HG02588 (cell line): Measurements from ENCODE around the gene ALPK1.
"Not testable (repeated sequence)": the region's sequence is repeated elsewhere in the genome, so short reads cannot be mapped to it uniquely, and the experiment has no call there.

Experiments
- ATAC-seq: cut with Tn5 transposase; IDR thresholded peaks from one replicate; pipeline ENCODE4 v1.9.1; 2021; ENCODE audit warnings: mild to moderate bottlenecking, moderate library complexity; ENCODE audit not compliant: unreplicated experiment

ALPK1 gene

DNA sequence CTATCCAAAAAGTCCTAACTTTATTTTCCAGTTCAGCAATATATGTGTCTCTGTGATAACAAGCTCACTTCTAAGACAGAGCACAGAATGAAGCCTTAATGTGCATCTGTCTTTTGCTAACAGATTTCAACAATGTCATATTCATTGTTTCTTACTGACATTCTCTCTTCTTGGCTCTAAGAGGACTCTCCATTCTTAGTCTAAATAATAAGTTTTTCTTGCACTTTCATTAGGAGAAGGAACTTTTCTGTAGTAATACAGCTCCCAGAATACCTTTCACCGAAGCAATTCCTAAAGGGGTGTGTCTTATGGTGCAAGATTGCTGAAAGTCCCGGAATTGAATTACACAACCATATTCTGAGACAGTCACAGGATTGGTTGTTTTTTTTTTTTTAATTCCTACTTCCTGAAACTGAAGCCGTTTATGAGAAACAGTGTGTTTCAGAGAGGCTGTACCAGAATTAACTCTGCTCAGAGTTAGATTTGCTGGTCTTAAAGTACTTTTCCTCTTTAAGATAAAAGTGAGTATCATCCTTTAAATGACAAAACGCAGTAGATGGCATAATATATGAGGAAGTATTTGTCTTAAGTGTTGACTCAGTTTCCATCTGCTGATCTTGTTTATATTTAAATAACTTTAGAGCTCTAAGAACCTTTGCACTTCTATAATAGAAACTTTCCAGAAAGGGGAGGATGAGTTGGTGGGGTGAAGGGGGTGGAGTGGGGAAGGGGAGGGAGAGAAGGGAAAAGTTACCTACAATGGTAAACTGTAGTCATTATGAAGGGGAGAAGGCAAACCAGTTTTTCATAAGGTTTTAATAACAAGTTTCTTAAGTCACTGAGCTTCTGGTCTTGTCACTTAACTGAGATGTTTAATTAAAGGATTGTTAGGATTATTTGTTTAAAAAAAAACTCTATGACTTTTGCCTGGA lies at the start of gene ALPK1:
Gene ALPK1, plus strand, starts transcription at position 421 of the 932 bp plus-strand sequence.
- peak; percentile 85 for ATAC-seq

- no peak for ATAC-seq
Observed at GRCh38 chr4:112251019-112251643, 46.0 kb upstream of the ALPK1 start.

DNA sequence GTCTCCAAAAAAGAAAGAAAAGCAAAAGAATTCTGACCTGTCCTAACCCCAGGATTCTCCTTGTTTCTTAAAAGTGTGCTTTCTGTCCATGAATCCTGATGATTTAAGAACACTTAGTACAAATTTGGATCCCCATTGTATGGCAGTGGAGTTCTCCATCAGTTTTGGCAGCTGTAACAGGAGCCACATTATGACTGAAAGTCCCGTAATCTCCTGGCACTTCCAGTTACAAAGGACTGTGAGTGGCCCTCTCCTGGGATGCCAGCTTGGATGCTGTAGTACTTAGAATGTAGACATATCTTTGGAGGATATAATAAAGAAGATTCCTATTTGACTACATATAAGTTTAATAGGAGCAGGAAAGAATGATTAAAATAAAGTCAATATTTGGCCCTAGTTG lies 44.9 kb upstream of the ALPK1 start:
- no peak for ATAC-seq

- ATAC-seq, result peak; percentile 83
Observed at GRCh38 chr4:112253382-112254000, 43.7 kb upstream of the ALPK1 start.

GRCh38 chr4:112257098-112257497 lies 40.1 kb upstream of the ALPK1 start:
- ATAC-seq, result no peak

- no peak for ATAC-seq
Observed at GRCh38 chr4:112266823-112267222, 30.3 kb upstream of the ALPK1 start.

GRCh38 chr4:112270051-112270450 lies 27.1 kb upstream of the ALPK1 start:
- ATAC-seq, result no peak

DNA sequence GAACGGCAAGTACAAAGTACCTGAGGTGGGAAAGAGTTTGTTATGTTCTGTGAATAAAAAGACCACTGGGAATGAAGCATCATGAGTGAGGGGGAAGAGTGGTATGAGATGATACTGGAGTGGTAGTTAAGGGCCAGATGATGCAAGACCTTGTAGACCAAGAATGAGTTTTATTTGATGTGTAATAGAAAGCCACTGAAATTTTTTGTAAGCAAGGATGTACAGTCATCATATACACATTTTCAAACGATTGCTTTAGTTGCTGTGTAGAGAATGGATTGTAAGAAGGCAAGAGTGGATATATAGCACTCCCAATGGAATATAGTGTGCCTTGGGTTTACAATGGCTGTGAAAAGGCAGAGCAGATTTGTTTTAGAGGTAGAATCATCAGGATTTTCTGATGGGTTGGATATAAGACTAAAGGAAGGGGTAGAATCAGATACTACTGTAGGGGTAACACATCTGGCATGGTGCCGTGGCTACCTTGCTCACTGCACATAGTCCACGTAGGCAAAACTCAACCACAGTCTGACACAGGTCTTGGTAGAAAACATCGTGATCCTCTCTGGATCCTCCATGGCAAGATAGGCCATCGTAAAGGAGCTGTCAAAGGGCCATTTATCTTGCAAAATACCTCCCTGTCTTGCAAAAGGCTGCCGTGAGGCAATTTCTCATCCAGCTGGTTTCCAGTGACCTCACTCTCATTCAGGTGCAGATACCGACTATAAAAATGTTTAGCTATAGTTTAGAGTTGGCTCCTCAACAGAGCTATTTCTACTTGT lies 26.3 kb upstream of the ALPK1 start:
- ATAC-seq, result no peak

DNA sequence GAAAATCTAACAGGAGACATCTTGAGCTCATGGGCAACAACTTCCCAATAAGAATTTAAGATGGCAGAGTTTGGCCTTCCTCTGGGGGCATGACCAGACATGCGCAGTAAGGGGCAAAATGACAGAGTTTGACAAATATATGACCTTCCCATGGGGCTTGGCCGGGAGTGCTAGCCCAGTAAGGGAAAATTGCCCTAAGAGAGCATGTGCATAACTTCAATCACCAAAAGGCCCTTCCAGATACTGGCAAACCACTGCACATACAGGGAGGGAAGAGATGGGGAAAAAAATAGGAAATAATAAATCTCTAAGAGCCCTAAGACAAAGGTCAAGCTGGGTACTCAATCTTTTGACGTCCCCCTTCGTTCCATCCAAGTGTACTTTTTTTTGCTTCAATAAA lies 24.9 kb upstream of the ALPK1 start:
- ATAC-seq, result no peak

- ATAC-seq, result no peak
Observed at GRCh38 chr4:112274959-112275358, 22.2 kb upstream of the ALPK1 start.

- no peak for ATAC-seq
Observed at GRCh38 chr4:112276113-112276512, 21.1 kb upstream of the ALPK1 start.

DNA sequence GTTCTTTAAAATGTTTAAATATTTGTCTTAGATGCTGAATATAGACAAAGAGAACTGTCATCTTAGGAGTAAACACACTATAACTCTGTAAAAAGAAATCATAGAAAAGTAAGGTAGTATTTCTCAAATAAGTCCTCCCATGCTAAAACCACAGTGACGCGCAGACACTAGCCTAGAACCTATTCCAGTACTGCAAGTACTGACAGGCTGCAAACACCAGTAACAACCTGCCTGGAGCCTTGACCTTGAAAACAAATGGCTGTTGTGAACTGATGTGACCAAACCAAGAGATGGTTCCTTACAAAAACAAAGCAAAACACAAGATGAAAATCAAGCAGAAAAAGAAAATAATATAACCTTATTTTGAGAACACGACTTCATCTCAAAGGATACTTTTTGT lies 19.9 kb upstream of the ALPK1 start:
- no peak for ATAC-seq

- ATAC-seq, result no peak
Observed at GRCh38 chr4:112277705-112278448, 19.3 kb upstream of the ALPK1 start.

DNA sequence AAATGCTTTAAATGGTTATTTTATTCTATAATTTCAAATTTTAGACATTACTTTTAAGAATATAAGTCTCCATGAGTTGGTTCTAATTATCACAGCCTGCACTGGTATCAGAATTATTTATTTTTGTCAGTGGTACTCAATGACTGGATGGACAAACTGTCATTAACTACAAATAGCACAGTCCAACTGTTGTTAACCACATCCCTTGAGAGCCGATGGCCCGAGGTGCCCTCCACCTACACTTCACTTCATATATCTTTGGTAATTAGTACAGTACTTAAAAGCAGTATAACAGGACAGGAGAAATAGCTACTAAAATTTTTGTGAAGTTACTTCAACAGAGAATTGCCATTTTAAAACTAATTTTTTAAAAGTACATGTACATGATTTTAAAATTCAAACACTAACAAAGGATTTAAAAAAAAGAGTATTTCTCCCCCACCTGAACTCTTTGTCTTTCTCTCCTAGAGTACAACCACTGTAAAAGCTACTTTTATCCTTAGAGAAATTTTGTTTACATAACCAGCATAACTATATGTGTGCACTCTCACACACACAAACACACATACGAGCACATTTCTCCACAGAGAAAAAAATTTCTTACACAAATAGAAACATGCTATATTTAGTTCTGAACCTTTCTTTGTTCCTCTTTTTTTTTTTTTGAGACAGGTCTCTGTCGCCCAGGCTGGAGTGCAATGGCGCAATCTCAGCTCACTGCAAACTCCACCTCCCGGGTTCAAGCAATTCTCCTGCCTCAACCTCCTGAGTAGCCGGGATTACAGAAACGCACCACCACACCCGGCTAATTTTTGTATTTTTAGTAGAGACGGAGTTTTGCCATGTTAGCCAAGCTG lies 17.9 kb upstream of the ALPK1 start:
- peak; percentile 59 for ATAC-seq

- ATAC-seq, result peak; percentile 39
Observed at GRCh38 chr4:112279882-112280315, 17.3 kb upstream of the ALPK1 start.

GRCh38 chr4:112280386-112281056 lies 16.6 kb upstream of the ALPK1 start:
- ATAC-seq, result no peak

DNA sequence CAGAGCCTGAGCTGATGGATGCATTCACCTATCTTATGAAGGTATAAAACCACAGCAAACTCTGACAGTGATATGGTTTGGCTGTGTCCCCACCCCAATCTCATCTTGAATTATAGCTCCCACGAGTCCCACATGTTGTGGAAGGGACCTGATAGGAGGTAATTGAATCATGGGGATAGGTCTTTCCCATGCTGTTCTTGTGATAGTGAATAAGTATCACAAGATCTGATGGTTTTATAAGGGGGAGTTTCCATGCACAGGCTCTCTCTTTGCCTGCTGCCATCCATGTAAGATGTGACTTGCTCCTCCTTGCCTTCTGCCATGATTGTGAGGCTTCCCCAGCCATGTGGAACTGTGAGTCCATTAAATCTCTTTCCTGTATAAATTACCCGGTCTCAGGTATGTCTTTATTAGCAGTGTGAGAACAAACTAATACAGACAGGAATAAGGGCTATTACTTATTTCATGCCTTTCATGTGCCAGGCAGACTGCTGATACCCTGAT lies 15.2 kb upstream of the ALPK1 start:
- not testable (repeated sequence) for ATAC-seq

DNA sequence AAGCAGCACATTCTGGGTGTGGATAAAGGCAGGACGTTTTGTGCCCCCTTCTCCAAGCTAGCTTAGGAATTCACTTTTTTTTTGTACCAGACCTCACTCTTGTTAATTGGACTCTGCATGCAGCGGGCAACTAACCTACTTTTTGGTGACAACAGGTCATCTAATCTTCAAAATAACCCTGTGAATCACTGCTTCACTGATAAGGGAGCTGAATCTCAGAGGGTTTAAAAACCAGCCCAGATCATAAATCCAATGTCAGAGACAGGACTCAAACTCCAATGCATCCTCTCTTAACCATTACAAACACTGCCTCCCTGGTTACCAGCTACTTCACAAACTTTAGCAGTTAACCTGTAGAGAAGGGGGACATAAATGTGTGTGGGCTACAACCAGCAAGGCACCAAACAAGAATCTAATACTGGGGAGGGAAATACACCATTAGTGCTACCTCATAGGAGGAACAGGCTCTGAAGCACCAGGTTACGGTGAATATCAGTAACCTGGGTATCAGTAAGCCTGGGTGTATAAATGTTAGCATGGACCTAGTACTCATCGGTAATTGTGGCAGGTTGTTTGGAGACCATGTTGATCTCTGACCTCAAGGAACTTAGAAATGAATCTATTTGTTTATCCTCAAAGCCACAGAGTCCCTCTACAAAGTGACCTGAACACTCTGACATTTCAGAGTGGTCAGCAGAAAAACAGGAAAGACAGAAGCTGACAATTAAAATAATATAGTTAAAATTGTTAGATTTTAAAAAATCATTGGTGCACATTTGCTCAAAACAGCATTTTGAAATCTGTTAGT lies 14.1 kb upstream of the ALPK1 start:
- ATAC-seq, result no peak
